Gastrocnemius medialis (tissue), 4 donors: ENCODE results near the gene GPX1. TPM values are rescaled to one million over a fixed set of nuclear protein-coding genes. Genes with fewer than 3 reads are reported as not detected.

Experiments used
- ATAC-seq, 2 donors: fragments of 150-250 bp; one replicate each; pipeline ENCODE4 v1.9.1; 2016
- DNase-seq, 2 donors: peaks; one replicate each; pipeline ENCODE4 v3.0.0-alpha.2; 2019
- H3K27ac ChIP-seq, 4 donors: fragments of 200-600 bp; sonication (generic); 1 replicate in 1 of 4; 2 replicates in 3 of 4; pipeline ENCODE4 v1.5.1; 2016 to 2018; ENCODE audit warnings: mild to moderate bottlenecking in 2 of 4, moderate library complexity in 1 of 4
- H3K27me3 ChIP-seq, 3 donors: fragments of 200-600 bp; sonication (generic) in 2 of 3; 1 replicate in 1 of 3; 2 replicates in 2 of 3; pipeline versions ENCODE4 v1.5.1 to v1.6.0; 2016 to 2019; ENCODE audit warnings: mild to moderate bottlenecking in 1 of 3, moderate library complexity in 1 of 3
- H3K36me3 ChIP-seq, 2 donors: fragments of 200-600 bp; sonication (generic) in 1 of 2; one replicate each; pipeline ENCODE4 v1.5.1; 2017 to 2018
- H3K4me1 ChIP-seq, 2 donors: fragments of 200-600 bp; sonication (generic) in 1 of 2; one replicate each; pipeline ENCODE4 v1.5.1; 2016 to 2017; ENCODE audit warnings: mild to moderate bottlenecking in 2 of 2
- H3K4me3 ChIP-seq, 4 donors: fragments of 200-600 bp; sonication (generic) in 3 of 4; 1 replicate in 1 of 4; 2 replicates in 3 of 4; pipeline ENCODE4 v1.5.1; 2016 to 2019; ENCODE audit warnings: mild to moderate bottlenecking in 2 of 4
- H3K9me3 ChIP-seq, 3 donors: fragments of 200-600 bp; sonication (generic) in 2 of 3; 1 replicate in 1 of 3; 2 replicates in 2 of 3; pipeline ENCODE4 v1.5.1; 2016 to 2019
- POLR2A ChIP-seq, 2 donors: fragments of 450-650 bp; IDR thresholded peaks; one replicate each; pipeline ENCODE4 v1.6.1; 2017; ENCODE audit warnings: antibody characterized with exemption in 2 of 2, mild to moderate bottlenecking in 2 of 2, moderate library complexity in 2 of 2
- in situ Hi-C, 4 donors: fragments of 200-750 bp; cut with MboI; loops; one replicate each; pipeline versions ENCODE4 v1.15.0 to v1.8.0; 2017; ENCODE audit warnings: low sequenced_read_pairs in 4 of 4
- intact Hi-C: fragments of 100-400 bp; cut with DNase I; formaldehyde crosslinking; loops from one replicate; pipeline ENCODE4 v1.15.1; 2023; ENCODE audit warnings: low total_unique reads
- total RNA-seq, 4 donors: library from RNA; depleted of rRNA; stranded (reverse); fragments of >200 nt; gene quantifications; one replicate each; pipeline versions ENCODE4 v1.1.0 to v1.2.3, GENCODE V29; 2016
- TF ChIP-seq, protein P1 (sequence below), 5 experiments: fragments of 450-650 bp in 3 of 5; fragments of 200-600 bp in 2 of 5; sonication (generic) in 2 of 5; IDR thresholded peaks in 4 of 5; conservative IDR thresholded peaks in 1 of 5; 1 replicate in 4 of 5; 2 replicates in 1 of 5; pipeline ENCODE4 v1.5.1; 2016 to 2019; ENCODE audit warnings: antibody characterized with exemption in 5 of 5, mild to moderate bottlenecking in 3 of 5, moderate library complexity in 3 of 5

The GPX1 gene
- total RNA-seq, 4 donors from 2014 or later, result 75.2 to 157 (median 123) TPM

- no peak overlapping the region for H3K27ac ChIP-seq
- no peak overlapping the region for H3K4me3 ChIP-seq
- peaks cover 0 to 86% of the 10 kb centered on the region in 2 donors for H3K36me3 ChIP-seq
- DNase-seq (no peak), ATAC-seq (no peak)
- TF ChIP-seq, protein P1, sequence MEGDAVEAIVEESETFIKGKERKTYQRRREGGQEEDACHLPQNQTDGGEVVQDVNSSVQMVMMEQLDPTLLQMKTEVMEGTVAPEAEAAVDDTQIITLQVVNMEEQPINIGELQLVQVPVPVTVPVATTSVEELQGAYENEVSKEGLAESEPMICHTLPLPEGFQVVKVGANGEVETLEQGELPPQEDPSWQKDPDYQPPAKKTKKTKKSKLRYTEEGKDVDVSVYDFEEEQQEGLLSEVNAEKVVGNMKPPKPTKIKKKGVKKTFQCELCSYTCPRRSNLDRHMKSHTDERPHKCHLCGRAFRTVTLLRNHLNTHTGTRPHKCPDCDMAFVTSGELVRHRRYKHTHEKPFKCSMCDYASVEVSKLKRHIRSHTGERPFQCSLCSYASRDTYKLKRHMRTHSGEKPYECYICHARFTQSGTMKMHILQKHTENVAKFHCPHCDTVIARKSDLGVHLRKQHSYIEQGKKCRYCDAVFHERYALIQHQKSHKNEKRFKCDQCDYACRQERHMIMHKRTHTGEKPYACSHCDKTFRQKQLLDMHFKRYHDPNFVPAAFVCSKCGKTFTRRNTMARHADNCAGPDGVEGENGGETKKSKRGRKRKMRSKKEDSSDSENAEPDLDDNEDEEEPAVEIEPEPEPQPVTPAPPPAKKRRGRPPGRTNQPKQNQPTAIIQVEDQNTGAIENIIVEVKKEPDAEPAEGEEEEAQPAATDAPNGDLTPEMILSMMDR (IDR thresholded peaks at IDR 0.05 in 4 of 5, conservative IDR thresholded peaks at IDR 0.05 in 1 of 5), result no peak
- TF ChIP-seq POLR2A (IDR thresholded peaks at IDR 0.05), result no peak
- in situ Hi-C loops (no loop called here), intact Hi-C loops (no loop called here)
- H3K27me3 ChIP-seq, result no peaks in the 10 kb centered on the region
- H3K9me3 ChIP-seq, result no peaks in the 10 kb centered on the region
- no peaks in the 10 kb centered on the region for H3K4me1 ChIP-seq
Observed at GRCh38 chr3:49327485-49327884, 30.7 kb downstream of the GPX1 start.

DNA sequence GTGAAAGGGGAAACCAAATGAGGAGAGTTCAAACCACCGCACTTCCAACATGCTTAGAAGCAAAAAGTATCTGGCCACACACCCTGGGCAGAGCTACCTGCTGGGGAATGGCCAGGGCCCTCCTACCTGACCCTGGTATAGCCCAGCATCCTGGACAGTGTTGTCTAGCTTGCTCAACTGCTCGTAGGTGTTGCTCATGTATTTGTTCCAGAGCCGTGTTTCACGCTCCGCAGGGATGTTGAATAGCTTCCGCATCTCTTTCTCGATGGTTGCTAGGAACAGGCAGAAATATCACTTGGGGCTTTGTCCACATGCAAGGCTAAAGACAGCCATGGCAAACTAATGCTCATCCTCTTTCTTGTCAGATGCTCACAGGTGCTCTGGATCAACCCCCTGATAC, 33.4 kb downstream of the GPX1 start:
- Histone ChIP-seq H3K4me1 (no peaks in the 10 kb centered on the region), H3K9me3 (no peaks in the 10 kb centered on the region), H3K27ac (no peak overlapping the region), H3K36me3 (peaks cover 0 to 93% of the 10 kb centered on the region in 2 donors), H3K4me3 (no peak overlapping the region), H3K27me3 (no peaks in the 10 kb centered on the region)
- TF ChIP-seq, protein P1 (IDR thresholded peaks at IDR 0.05 in 4 of 5, conservative IDR thresholded peaks at IDR 0.05 in 1 of 5), result no peak
- no peak for TF ChIP-seq POLR2A (IDR thresholded peaks at IDR 0.05)
- ATAC-seq, result no peak
- in situ Hi-C loops, result no loop called here
- DNase-seq, result no peak
- intact Hi-C loops, result no loop called here

- TF ChIP-seq POLR2A (IDR thresholded peaks at IDR 0.05), result no peak
- TF ChIP-seq, protein P1 (IDR thresholded peaks at IDR 0.05 in 4 of 5, conservative IDR thresholded peaks at IDR 0.05 in 1 of 5), result no peak
- Histone ChIP-seq H3K27ac (no peak overlapping the region), H3K4me1 (peaks cover 0 to 8% of the 10 kb centered on the region in 2 donors), H3K9me3 (no peaks in the 10 kb centered on the region), H3K36me3 (peaks cover 0 to 64% of the 10 kb centered on the region in 2 donors), H3K27me3 (no peaks in the 10 kb centered on the region), H3K4me3 (no peak overlapping the region)
- intact Hi-C loops (no loop called here), in situ Hi-C loops (no loop called here)
- no peak for DNase-seq
- ATAC-seq, result no peak
Observed at GRCh38 chr3:49316696-49317457, 41.3 kb downstream of the GPX1 start.

DNA sequence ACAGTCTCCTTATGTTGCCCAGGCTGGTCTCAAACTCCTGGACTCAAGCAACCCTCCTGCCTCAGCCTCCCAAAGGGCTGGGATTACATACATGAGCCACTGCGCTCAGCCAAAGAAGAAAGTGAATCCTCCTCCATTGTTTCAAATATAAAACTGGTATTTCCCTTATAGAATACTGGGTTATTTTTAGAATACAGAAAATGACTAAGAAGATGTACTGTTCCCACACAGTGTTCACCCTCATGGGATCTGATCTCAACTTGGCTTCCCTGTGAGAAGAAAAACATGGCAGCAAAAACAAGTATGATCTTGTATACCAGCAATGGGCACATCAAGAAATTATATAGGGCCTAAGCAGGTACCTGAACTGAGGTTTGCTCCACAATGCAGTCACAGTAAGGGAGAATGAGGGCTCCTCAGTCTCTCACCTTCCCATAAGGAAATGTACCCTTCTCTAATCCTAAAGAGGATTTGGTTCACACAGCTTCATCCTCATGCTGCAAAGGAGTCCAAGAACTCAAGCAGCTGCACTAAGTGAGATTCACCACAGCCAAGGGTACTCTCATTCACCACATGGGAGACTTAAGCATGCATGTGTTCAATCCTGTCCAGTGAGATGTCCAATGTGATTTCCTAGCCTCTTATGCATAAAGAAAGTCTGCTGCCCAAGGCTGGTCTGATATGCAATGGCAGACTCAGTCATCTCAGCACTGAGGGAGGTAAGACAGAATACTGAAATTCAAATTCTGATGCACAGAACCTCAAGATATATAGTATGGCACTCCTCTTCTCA, 44.1 kb downstream of the GPX1 start:
- Histone ChIP-seq H3K4me1 (peaks cover 0 to 8% of the 10 kb centered on the region in 2 donors), H3K27me3 (no peaks in the 10 kb centered on the region), H3K36me3 (peaks cover 0 to 58% of the 10 kb centered on the region in 2 donors), H3K9me3 (no peaks in the 10 kb centered on the region), H3K27ac (peak overlapping the region in 1 of 4 donors; percentile 51), H3K4me3 (no peak overlapping the region)
- DNase-seq, result no peak
- intact Hi-C loops (no loop called here), in situ Hi-C loops (no loop called here)
- no peak for TF ChIP-seq POLR2A (IDR thresholded peaks at IDR 0.05)
- TF ChIP-seq, protein P1 (IDR thresholded peaks at IDR 0.05 in 4 of 5, conservative IDR thresholded peaks at IDR 0.05 in 1 of 5), result no peak
- peak; percentile 18 to 33 for ATAC-seq
